ENCODE results near the gene BCCIP. TPM values are rescaled to one million over a fixed set of nuclear protein-coding genes. Genes with fewer than 3 reads are reported as not detected.

The BCCIP gene
- total RNA-seq, 1 experiment from 2014 or later, result 102 TPM

DNA sequence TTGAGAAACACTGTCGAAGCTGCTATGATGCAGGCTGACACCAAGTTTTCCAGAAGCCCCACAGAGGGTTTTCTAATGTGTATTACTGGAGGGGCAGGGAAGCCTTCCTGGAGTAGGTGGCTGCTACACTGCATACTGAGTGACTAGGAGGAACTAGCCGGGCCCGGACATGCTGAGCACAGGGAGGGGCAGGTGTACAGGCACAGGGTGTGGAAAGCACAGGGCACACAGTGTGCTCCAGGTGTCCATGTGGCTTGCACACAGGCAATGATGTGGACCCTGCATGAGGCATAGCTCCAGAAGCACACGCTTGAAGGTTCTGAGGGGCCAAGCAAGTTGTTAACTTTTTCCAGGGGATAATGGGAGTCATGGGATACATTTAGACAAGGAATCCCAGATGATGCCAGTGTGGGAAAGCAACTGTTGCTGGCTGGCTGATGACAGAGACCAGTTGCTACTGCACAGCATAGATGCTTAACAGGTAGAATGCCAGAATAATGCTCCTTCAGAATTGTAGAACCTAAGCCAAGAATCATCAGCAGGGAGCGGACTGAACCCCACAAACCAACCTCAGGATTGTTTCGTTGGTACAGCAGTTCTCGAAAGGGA lies 43.2 kb downstream of the BCCIP start (continued):
- TF ChIP-seq, protein P1, sequence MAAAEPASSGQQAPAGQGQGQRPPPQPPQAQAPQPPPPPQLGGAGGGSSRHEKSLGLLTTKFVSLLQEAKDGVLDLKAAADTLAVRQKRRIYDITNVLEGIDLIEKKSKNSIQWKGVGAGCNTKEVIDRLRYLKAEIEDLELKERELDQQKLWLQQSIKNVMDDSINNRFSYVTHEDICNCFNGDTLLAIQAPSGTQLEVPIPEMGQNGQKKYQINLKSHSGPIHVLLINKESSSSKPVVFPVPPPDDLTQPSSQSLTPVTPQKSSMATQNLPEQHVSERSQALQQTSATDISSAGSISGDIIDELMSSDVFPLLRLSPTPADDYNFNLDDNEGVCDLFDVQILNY (CRISPR knock-in tag; IDR thresholded peaks at IDR 0.05), result no peak
- TF ChIP-seq TEAD1 (CRISPR knock-in tag; IDR thresholded peaks at IDR 0.05) (no peak), ZNF138 (CRISPR knock-in tag; conservative IDR thresholded peaks at IDR 0.05) (no peak), OVOL2 (CRISPR knock-in tag; IDR thresholded peaks at IDR 0.05; ENCODE audit: borderline replicate concordance) (no peak), ETV6 (CRISPR knock-in tag; IDR thresholded peaks at IDR 0.05) (no peak)

DNA sequence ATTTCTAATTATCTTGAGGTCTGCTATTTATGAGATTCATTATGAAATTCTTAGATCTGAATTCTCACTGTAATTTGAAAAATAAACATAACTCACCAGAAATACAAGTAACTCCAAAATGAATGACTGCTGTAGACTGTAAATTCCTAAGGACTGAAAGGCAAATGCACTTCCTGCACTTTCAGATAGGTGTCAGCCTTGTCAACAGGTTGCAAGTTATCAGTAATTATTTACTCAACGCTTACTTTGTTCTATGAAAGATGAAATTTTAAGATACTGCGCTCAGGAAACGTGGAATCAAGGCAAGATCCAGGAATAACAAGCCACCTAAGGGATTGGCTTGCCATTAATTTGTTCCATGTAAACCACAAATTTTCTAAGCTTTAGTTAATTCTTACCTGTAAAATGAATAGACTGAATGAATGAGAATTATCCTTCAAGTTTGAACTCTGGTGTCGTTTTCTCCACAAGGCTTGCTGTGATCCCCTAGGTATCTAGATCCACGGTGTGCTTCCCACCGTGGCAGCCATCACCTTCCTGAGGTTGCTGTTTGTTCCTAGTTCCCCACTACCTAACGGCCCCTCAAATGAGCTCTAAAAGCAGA lies 45.1 kb downstream of the BCCIP start:
- no peaks in the 10 kb centered on the region for H3K4me1 Mint-ChIP-seq
- no peak overlapping the region for H3K4me3 Mint-ChIP-seq
- peaks cover 9% of the 10 kb centered on the region; the same call in 1 of the 2 replicates for H3K36me3 Mint-ChIP-seq
- CTCF ChIA-PET, result interaction anchor here (0.5 to 1.0 kb wide), 7 partner anchors 12 to 468 kb away, joined by 3 to 7 read pairs (median 3); no protein-coding TSS in a partner anchor
- H3K27ac Mint-ChIP-seq, result no peak overlapping the region
- DNase-seq (ENCODE audit: low spot score), result no peak
- ATAC-seq, result peak; percentile 58
- POLR2A ChIA-PET, result no interaction called here
- no peak for TF ChIP-seq FOXK1 (CRISPR knock-in tag; IDR thresholded peaks at IDR 0.05)
- TF ChIP-seq, protein P2, sequence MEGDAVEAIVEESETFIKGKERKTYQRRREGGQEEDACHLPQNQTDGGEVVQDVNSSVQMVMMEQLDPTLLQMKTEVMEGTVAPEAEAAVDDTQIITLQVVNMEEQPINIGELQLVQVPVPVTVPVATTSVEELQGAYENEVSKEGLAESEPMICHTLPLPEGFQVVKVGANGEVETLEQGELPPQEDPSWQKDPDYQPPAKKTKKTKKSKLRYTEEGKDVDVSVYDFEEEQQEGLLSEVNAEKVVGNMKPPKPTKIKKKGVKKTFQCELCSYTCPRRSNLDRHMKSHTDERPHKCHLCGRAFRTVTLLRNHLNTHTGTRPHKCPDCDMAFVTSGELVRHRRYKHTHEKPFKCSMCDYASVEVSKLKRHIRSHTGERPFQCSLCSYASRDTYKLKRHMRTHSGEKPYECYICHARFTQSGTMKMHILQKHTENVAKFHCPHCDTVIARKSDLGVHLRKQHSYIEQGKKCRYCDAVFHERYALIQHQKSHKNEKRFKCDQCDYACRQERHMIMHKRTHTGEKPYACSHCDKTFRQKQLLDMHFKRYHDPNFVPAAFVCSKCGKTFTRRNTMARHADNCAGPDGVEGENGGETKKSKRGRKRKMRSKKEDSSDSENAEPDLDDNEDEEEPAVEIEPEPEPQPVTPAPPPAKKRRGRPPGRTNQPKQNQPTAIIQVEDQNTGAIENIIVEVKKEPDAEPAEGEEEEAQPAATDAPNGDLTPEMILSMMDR (IDR thresholded peaks at IDR 0.05), result peak; percentile 59
- no peaks in the 10 kb centered on the region for H3K9me3 Mint-ChIP-seq
- H3K27me3 Mint-ChIP-seq (ENCODE audit: low read depth), result no peaks in the 10 kb centered on the region

DNA sequence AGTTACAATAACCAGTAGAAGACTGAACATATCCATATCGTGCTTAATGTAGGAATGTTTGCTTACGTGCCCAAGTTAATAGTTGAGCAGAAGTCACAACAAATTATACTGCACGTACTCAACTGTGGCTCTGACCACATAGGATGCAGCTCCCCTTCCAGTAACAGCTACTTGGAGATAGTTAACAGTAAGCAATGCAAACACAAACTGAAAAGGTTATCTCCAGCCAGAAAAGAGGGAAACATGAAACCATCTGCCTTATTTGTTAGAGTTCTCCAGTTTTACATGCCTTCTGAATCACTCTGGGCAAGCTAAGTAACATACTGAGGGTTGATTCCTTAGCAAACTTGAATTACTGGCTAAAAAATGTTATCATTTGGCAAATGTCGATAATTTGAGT lies 48.0 kb downstream of the BCCIP start:
- DNase-seq (ENCODE audit: low spot score), result no peak
- CTCF ChIA-PET, result interaction anchor here (2.3 kb wide), 1 partner anchor 63 kb away, joined by 8 read pairs; no protein-coding TSS in a partner anchor
- H3K4me3 Mint-ChIP-seq, result no peak overlapping the region
- ATAC-seq, result no peak
- TF ChIP-seq, protein P3, sequence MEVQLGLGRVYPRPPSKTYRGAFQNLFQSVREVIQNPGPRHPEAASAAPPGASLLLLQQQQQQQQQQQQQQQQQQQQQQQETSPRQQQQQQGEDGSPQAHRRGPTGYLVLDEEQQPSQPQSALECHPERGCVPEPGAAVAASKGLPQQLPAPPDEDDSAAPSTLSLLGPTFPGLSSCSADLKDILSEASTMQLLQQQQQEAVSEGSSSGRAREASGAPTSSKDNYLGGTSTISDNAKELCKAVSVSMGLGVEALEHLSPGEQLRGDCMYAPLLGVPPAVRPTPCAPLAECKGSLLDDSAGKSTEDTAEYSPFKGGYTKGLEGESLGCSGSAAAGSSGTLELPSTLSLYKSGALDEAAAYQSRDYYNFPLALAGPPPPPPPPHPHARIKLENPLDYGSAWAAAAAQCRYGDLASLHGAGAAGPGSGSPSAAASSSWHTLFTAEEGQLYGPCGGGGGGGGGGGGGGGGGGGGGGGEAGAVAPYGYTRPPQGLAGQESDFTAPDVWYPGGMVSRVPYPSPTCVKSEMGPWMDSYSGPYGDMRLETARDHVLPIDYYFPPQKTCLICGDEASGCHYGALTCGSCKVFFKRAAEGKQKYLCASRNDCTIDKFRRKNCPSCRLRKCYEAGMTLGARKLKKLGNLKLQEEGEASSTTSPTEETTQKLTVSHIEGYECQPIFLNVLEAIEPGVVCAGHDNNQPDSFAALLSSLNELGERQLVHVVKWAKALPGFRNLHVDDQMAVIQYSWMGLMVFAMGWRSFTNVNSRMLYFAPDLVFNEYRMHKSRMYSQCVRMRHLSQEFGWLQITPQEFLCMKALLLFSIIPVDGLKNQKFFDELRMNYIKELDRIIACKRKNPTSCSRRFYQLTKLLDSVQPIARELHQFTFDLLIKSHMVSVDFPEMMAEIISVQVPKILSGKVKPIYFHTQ (CRISPR knock-in tag; IDR thresholded peaks at IDR 0.05), result no peak
- TF ChIP-seq MXD4 (CRISPR knock-in tag; IDR thresholded peaks at IDR 0.05; ENCODE audit: borderline replicate concordance) (no peak), CBFB (CRISPR knock-in tag; IDR thresholded peaks at IDR 0.05; ENCODE audit: low read depth) (no peak), TCF7 (CRISPR knock-in tag; IDR thresholded peaks at IDR 0.05; ENCODE audit: low read depth) (no peak)
- TF ChIP-seq, protein P2 (IDR thresholded peaks at IDR 0.05), result no peak
- H3K4me1 Mint-ChIP-seq, result no peaks in the 10 kb centered on the region
- H3K9me3 Mint-ChIP-seq, result peaks cover 19% of the 10 kb centered on the region
- peaks cover 34% of the 10 kb centered on the region for H3K36me3 Mint-ChIP-seq
- POLR2A ChIA-PET, result no interaction called here
- no peaks in the 10 kb centered on the region for H3K27me3 Mint-ChIP-seq (ENCODE audit: low read depth)
- H3K27ac Mint-ChIP-seq, result no peak overlapping the region

All from WTC11 (cell line).